ENCODE data around the gene NRXN3.

GRCh38 chr14:79767251-79767650, 1597.1 kb downstream of the NRXN3 start:
- TF ChIP-seq POLR2A (IDR thresholded peaks at IDR 0.05; ENCODE audit: borderline replicate concordance, extremely low read depth, insufficient read depth, insufficient read length) (no peak), EZH2phosphoT487 (IDR thresholded peaks at IDR 0.05; ENCODE audit: borderline replicate concordance) (no peak), SIN3A (IDR thresholded peaks at IDR 0.05; ENCODE audit: low read depth) (no peak), YY1 (IDR thresholded peaks at IDR 0.05; ENCODE audit: extremely low read depth, insufficient replicate concordance, low read depth, low read length) (no peak), CTCF (IDR thresholded peaks at IDR 0.05 in 2 of 3, conservative IDR thresholded peaks at IDR 0.05 in 1 of 3; ENCODE audit: borderline replicate concordance in 1 of 3, insufficient read depth in 1 of 3, low read depth in 2 of 3, low read length in 2 of 3) (no peak), POLR2AphosphoS5 (IDR thresholded peaks at IDR 0.05; ENCODE audit: low read depth, low read length) (no peak), ELF1 (IDR thresholded peaks at IDR 0.05; ENCODE audit: borderline replicate concordance, low read depth) (no peak), JUND (IDR thresholded peaks at IDR 0.05) (no peak), EZH2 (IDR thresholded peaks at IDR 0.05) (no peak), RAD21 (IDR thresholded peaks at IDR 0.05; ENCODE audit: low read depth) (no peak)

All from HCT116 (cell line).